ENCODE data around the gene LILRB5. TPM values are rescaled to one million over a fixed set of nuclear protein-coding genes. Genes with fewer than 3 reads are reported as not detected.

LILRB5 gene
- total RNA-seq = 38.2 TPM

DNA sequence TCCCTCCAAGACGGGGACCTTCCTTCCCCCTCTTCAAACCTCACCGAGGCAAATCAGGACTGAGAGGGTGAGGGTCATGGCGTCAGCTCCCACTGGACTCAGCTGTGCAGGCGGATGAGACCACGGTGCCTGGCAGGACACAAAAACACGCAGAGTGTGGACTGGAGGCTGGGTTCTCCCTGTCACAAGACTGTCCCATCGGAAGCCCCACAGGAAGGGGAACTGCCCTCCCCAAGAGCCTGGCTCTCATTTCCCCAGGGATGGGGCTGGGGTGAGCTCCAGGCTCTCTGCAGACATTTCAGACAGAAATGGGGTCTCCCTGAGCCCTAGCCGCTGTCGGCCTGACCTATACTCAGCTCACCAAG is at the start of gene LILRB5:
TSS of gene LILRB5 (minus strand) at position 158 of the 365 bp plus-strand sequence. CDS start at position 78, 80 bp downstream.
- H3K4me3 ChIP-seq = peak within 1 kb of the TSS in 1 of 2 donors; percentile 36
- H3K27ac ChIP-seq = no peak within 1 kb of the TSS
- no peaks in the 10 kb centered on the region for H3K4me1 ChIP-seq
- no peaks in the 10 kb centered on the region for H3K36me3 ChIP-seq
- DNase-seq (ENCODE audit: low spot score in 2 of 2) = peak in 1 of 2 donors; percentile 62
- TF ChIP-seq, protein P1, sequence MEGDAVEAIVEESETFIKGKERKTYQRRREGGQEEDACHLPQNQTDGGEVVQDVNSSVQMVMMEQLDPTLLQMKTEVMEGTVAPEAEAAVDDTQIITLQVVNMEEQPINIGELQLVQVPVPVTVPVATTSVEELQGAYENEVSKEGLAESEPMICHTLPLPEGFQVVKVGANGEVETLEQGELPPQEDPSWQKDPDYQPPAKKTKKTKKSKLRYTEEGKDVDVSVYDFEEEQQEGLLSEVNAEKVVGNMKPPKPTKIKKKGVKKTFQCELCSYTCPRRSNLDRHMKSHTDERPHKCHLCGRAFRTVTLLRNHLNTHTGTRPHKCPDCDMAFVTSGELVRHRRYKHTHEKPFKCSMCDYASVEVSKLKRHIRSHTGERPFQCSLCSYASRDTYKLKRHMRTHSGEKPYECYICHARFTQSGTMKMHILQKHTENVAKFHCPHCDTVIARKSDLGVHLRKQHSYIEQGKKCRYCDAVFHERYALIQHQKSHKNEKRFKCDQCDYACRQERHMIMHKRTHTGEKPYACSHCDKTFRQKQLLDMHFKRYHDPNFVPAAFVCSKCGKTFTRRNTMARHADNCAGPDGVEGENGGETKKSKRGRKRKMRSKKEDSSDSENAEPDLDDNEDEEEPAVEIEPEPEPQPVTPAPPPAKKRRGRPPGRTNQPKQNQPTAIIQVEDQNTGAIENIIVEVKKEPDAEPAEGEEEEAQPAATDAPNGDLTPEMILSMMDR (IDR thresholded peaks at IDR 0.05) = no peak
- H3K27me3 ChIP-seq = no peaks in the 10 kb centered on the region
- intact Hi-C loops (cut with DNase I) = no loop called here
- no peaks in the 10 kb centered on the region for H3K9me3 ChIP-seq

DNA sequence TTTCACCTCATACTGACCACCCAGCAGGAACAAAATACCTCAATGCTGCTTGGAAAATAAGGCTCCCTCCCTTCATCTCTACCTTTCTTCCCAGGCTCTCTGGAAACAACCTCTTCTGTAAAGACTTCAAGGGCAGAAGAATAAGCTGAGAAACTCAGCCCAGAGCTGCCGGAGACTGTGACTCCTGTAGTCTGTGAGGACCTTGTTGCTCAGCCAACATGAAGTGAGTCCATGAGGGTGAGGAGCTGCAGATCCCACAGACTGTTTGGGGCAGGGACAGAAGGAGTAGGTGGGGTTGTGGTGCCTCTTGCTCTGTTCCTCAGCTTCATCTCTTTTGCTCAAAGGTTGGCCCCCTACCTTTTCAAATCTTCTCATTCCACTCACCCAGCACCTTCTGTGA is 48.1 kb upstream of the LILRB5 start:
- H3K9me3 ChIP-seq = no peaks in the 10 kb centered on the region
- no peak for DNase-seq (ENCODE audit: low spot score in 2 of 2)
- no peaks in the 10 kb centered on the region for H3K4me1 ChIP-seq
- TF ChIP-seq, protein P1 (IDR thresholded peaks at IDR 0.05) = no peak
- no peak overlapping the region for H3K27ac ChIP-seq
- H3K36me3 ChIP-seq = no peaks in the 10 kb centered on the region
- intact Hi-C loops (cut with DNase I) = no loop called here
- H3K4me3 ChIP-seq = no peak overlapping the region
- H3K27me3 ChIP-seq = no peaks in the 10 kb centered on the region

DNA sequence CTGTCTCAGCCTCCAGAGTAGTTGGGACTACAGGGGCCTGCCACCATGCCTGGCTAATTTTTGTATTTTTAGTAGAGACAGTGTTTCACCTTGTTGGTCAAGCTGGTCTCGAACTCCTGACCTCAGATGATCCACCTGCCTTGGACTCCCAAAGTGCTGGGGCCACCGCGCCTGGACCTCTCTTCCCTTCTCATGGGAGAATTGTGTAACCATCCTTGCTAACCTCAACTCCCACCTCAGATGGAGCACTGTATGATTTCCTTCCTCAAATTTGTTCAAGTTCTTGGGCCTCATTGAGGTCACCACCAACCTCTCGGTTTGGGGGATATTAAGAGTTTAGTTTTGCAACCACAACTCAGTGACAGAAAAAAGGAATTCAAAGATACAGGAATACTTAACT is 45.2 kb upstream of the LILRB5 start:
- Histone ChIP-seq H3K36me3 (no peaks in the 10 kb centered on the region), H3K27me3 (no peaks in the 10 kb centered on the region), H3K27ac (no peak overlapping the region), H3K4me1 (no peaks in the 10 kb centered on the region), H3K4me3 (no peak overlapping the region), H3K9me3 (no peaks in the 10 kb centered on the region)
- DNase-seq (ENCODE audit: low spot score in 2 of 2) = no peak
- TF ChIP-seq, protein P1 (IDR thresholded peaks at IDR 0.05) = no peak
- intact Hi-C loops (cut with DNase I) = no loop called here

DNA sequence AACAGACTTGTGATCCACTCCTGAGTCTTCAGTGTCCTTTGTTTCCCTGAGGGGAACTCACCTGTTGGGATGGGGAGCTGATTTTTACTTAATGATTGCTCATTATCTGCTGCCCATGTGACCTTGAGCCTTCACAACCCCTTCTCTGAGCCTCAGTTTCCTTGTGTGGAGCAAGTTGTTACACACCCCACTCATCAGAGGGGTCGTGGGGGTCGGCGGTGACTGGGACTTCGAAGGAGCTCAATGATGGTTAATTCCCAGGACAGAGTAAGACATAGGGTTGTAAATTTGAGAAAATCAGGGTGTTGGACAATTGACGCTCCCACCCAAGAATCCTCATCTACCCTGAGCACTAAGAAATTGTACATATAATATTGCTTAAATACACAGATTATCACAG is 42.4 kb upstream of the LILRB5 start:
- Histone ChIP-seq H3K27ac (no peak overlapping the region), H3K4me3 (no peak overlapping the region), H3K36me3 (no peaks in the 10 kb centered on the region), H3K9me3 (no peaks in the 10 kb centered on the region), H3K4me1 (no peaks in the 10 kb centered on the region), H3K27me3 (no peaks in the 10 kb centered on the region)
- intact Hi-C loops (cut with DNase I) = no loop called here
- no peak for DNase-seq (ENCODE audit: low spot score in 2 of 2)
- TF ChIP-seq, protein P1 (IDR thresholded peaks at IDR 0.05) = no peak

DNA sequence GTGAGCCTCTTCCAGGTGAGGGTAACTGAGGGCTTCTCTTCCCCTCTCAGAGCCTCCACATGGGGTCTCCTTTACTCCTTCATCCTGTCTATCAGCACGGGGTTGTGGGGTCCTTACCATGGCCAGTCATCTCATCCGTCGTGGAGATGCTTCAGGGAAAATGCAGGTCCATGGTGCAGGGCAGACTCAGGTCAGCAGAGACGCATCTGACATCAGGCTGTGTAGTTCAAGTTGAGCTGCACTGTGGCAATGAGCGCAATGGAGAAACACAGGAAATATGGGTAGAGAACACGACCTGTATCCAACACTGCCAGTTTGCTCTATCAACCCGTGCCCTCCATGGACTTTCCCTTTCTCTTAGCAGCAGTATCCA is 42.0 kb upstream of the LILRB5 start:
- Histone ChIP-seq H3K36me3 (no peaks in the 10 kb centered on the region), H3K9me3 (no peaks in the 10 kb centered on the region), H3K4me3 (no peak overlapping the region), H3K27ac (no peak overlapping the region), H3K27me3 (no peaks in the 10 kb centered on the region), H3K4me1 (no peaks in the 10 kb centered on the region)
- intact Hi-C loops (cut with DNase I) = no loop called here
- TF ChIP-seq, protein P1 (IDR thresholded peaks at IDR 0.05) = no peak
- no peak for DNase-seq (ENCODE audit: low spot score in 2 of 2)
